K562 (cell line): ENCODE results near the gene UBXN6. TPM values are rescaled to one million over a fixed set of nuclear protein-coding genes. Genes with fewer than 3 reads are reported as not detected.

Experiments
- ATAC-seq: fragments of 200-7000 bp; cut with Tn5 transposase; 3 replicates; pipeline ENCODE4 v1.9.1; 2020; ENCODE audit warnings: moderate library complexity
- BruUV-seq: library from RNA; stranded (reverse); fragments of 400-500 nt; replicated peaks from 2 replicates; lab custom pipeline; 2021; lab: Mats Ljungman, UMichigan
- CTCF ChIA-PET: fragments of 300-600 bp; formaldehyde crosslinking; extraction: SDS; loops from one replicate; lab custom pipeline; 2021; ENCODE audit warnings: low intra/inter-chr PET ratio; lab: Yijun Ruan, JAX
- POLR2A ChIA-PET: fragments of 300-600, 350-650 bp; sonication (Branson Sonifier 250); formaldehyde crosslinking; extraction: SDS; loops from one replicate; lab custom pipeline; 2021; ENCODE audit warnings: antibody characterized with exemption, inconsistent platforms; lab: Yijun Ruan, JAX
- DNase-seq, 4 experiments: peaks; one replicate each; pipeline versions ENCODE4 v3.0.0 to v3.0.0-alpha.2; 2011 to 2018; ENCODE audit warnings: low spot score in 3 of 4, mixed read lengths in 3 of 4; ENCODE audit errors: extremely low read depth in 1 of 4
- FAIRE-seq: peaks from 2 replicates; lab custom pipeline; 2011; peaks lifted over from hg19 to GRCh38; lab: Jason Lieb, UNC
- H2AFZ ChIP-seq: 2 replicates; pipeline ENCODE4 v1.6.0; 2011; ENCODE audit warnings: low read depth, low read length, control low read depth, inconsistent platforms
- H3K27ac ChIP-seq: fragments of 200-600 bp; 3 replicates; pipeline ENCODE4 v1.8.0; 2011; ENCODE audit warnings: low read depth, mild to moderate bottlenecking, control low read depth, inconsistent platforms, low read length, moderate library complexity, mixed read lengths; ENCODE audit errors: extremely low read depth
- H3K27me3 ChIP-seq, 2 experiments: fragments of 300-600 bp in 1 of 2; 2 replicates in 1 of 2; 3 replicates in 1 of 2; pipeline versions ENCODE4 v1.6.0 to v1.8.0; 2011; ENCODE audit warnings: inconsistent platforms in 2 of 2, low read length in 2 of 2, mild to moderate bottlenecking in 1 of 2, mixed read lengths in 1 of 2, moderate library complexity in 1 of 2; ENCODE audit not compliant: control insufficient read depth in 2 of 2, insufficient read depth in 2 of 2
- H3K36me3 ChIP-seq: fragments of 300-600 bp; 3 replicates; pipeline ENCODE4 v1.8.0; 2011; ENCODE audit warnings: mild to moderate bottlenecking, low read length, inconsistent platforms; ENCODE audit not compliant: control insufficient read depth, insufficient read depth
- H3K4me1 ChIP-seq, 2 experiments: fragments of 200-600 bp in 1 of 2; replicated peaks in 1 of 2; 2 replicates in 1 of 2; 3 replicates in 1 of 2; pipeline versions ENCODE4 v1.5.1 to v1.8.0; 2011; ENCODE audit warnings: inconsistent platforms in 2 of 2, low read length in 2 of 2, mild to moderate bottlenecking in 1 of 2, mixed read lengths in 1 of 2, moderate library complexity in 1 of 2; ENCODE audit not compliant: control insufficient read depth in 2 of 2, insufficient read depth in 2 of 2
- H3K4me2 ChIP-seq: 2 replicates; pipeline ENCODE4 v1.6.1; 2011; ENCODE audit warnings: low read length, control low read depth, inconsistent platforms, mixed read lengths; ENCODE audit not compliant: insufficient read depth
- H3K4me3 ChIP-seq: fragments of 200-600 bp; sonication (generic), shearing (Covaris generic); 2 replicates; pipeline ENCODE4 v1.5.1; 2016; ENCODE audit warnings: control low read depth, inconsistent platforms
- H3K79me2 ChIP-seq: fragments of 200-600 bp; 3 replicates; pipeline ENCODE4 v1.8.0; 2011; ENCODE audit warnings: low read length, inconsistent platforms; ENCODE audit not compliant: control insufficient read depth, insufficient read depth
- H3K9ac ChIP-seq, 2 experiments: 2 replicates each; pipeline versions ENCODE4 v1.6.0 to v1.6.1; 2011; ENCODE audit warnings: low read depth in 2 of 2, low read length in 2 of 2, control low read depth in 1 of 2, inconsistent platforms in 1 of 2, mild to moderate bottlenecking in 1 of 2, mixed read lengths in 1 of 2; ENCODE audit not compliant: insufficient read depth in 1 of 2
- H3K9me1 ChIP-seq: one replicate; pipeline ENCODE4 v1.6.0; 2011; ENCODE audit warnings: inconsistent platforms, mild to moderate bottlenecking, low read length, moderate library complexity; ENCODE audit not compliant: control insufficient read depth, insufficient read depth
- H3K9me3 ChIP-seq: replicated peaks from 2 replicates; pipeline ENCODE4 v1.5.1; 2011; ENCODE audit warnings: low read depth, low read length, inconsistent platforms; ENCODE audit not compliant: control insufficient read depth, insufficient read depth
- H4K20me1 ChIP-seq: replicated peaks from 2 replicates; pipeline ENCODE4 v1.6.1; 2011; ENCODE audit warnings: low read length, inconsistent platforms, mixed read lengths; ENCODE audit not compliant: control insufficient read depth, insufficient read depth
- CREB3 ChIP-seq: fragments of 450-650 bp; conservative IDR thresholded peaks from 2 replicates; pipeline ENCODE4 v1.6.1; 2016; ENCODE audit warnings: missing genetic modification characterization, low read depth, mild to moderate bottlenecking, missing compliant biosample characterization, moderate library complexity
- DIDO1 ChIP-seq: fragments of 450-650 bp; IDR thresholded peaks from 2 replicates; pipeline ENCODE4 v1.6.1; 2016; ENCODE audit warnings: low read depth, missing biosample characterization, missing genetic modification characterization
- FOXP1 ChIP-seq: sonication (generic); formaldehyde crosslinking; IDR thresholded peaks from 2 replicates; pipeline ENCODE4 v1.8.0; 2022; ENCODE audit warnings: mild to moderate bottlenecking, missing genetic modification reagents
- ILK ChIP-seq: fragments of 450-650 bp; IDR thresholded peaks from 2 replicates; pipeline ENCODE4 v1.6.1; 2016; ENCODE audit warnings: missing genetic modification characterization, low read depth, mild to moderate bottlenecking, missing compliant biosample characterization, moderate library complexity, borderline replicate concordance
- KAT7 ChIP-seq: sonication (generic); formaldehyde crosslinking; IDR thresholded peaks from 2 replicates; pipeline ENCODE4 v1.8.0; 2022; ENCODE audit warnings: missing genetic modification reagents, mild to moderate bottlenecking, borderline replicate concordance
- NR2C1 ChIP-seq, 2 experiments: fragments of 450-650 bp; IDR thresholded peaks; 2 replicates each; pipeline ENCODE4 v1.6.1; 2017; ENCODE audit warnings: mild to moderate bottlenecking in 2 of 2, antibody characterized with exemption in 1 of 2, inconsistent platforms in 1 of 2, missing compliant biosample characterization in 1 of 2, missing genetic modification characterization in 1 of 2
- PCBP1 ChIP-seq: fragments of 200-400 bp; formaldehyde crosslinking; IDR thresholded peaks from 2 replicates; pipeline ENCODE4 v1.6.1; 2018; ENCODE audit warnings: mild to moderate bottlenecking, low read depth, low read length; ENCODE audit not compliant: poor library complexity, severe bottlenecking
- SMAD1 ChIP-seq: fragments of 150-350 bp; IDR thresholded peaks from 2 replicates; pipeline ENCODE4 v1.6.1; 2014; ENCODE audit warnings: low read length, low read depth; ENCODE audit not compliant: partially characterized antibody
- SOX6 ChIP-seq: fragments of 450-650 bp; IDR thresholded peaks from 2 replicates; pipeline ENCODE4 v1.6.1; 2014; ENCODE audit warnings: mild to moderate bottlenecking
- SRF ChIP-seq, 2 experiments: fragments of 250-450, 450-650 bp in 1 of 2; sonication (Bioruptor Pico) in 1 of 2; sonication (generic) in 1 of 2; formaldehyde crosslinking; IDR thresholded peaks; 2 replicates each; pipeline versions ENCODE4 v1.5.0 to v1.5.1; 2020 to 2022; ENCODE audit warnings: mild to moderate bottlenecking in 1 of 2, missing genetic modification reagents in 1 of 2
- ZFP36 ChIP-seq: fragments of 150-350 bp; IDR thresholded peaks from 2 replicates; pipeline ENCODE4 v1.6.1; 2018; ENCODE audit warnings: low read length, low read depth; ENCODE audit not compliant: partially characterized antibody
- ZNF121 ChIP-seq: sonication (generic); formaldehyde crosslinking; conservative IDR thresholded peaks from 2 replicates; pipeline ENCODE4 v1.8.0; 2022; ENCODE audit warnings: missing genetic modification reagents
- ZNF311 ChIP-seq: fragments of 250-450 bp; sonication (Bioruptor Pico); IDR thresholded peaks from 2 replicates; pipeline ENCODE4 v1.4.0; 2020; ENCODE audit warnings: mild to moderate bottlenecking, moderate library complexity
- ZNF639 ChIP-seq, 2 experiments: fragments of 200-800 bp in 1 of 2; sonication (Bioruptor generic) in 1 of 2; sonication (generic) in 1 of 2; formaldehyde crosslinking in 1 of 2; IDR thresholded peaks in 1 of 2; conservative IDR thresholded peaks in 1 of 2; 2 replicates each; pipeline versions ENCODE4 v1.5.0 to v1.6.1; 2016 to 2020; ENCODE audit warnings: missing compliant biosample characterization in 1 of 2, missing genetic modification characterization in 1 of 2, missing genetic modification reagents in 1 of 2
- WGBS: fragments of 100-300 bp; shearing (Covaris generic); methylation state at CpG from one replicate; pipeline ENCODE4 v1.1.6; 2016; ENCODE audit warnings: low coverage, mixed read lengths; ENCODE audit not compliant: insufficient coverage; ENCODE audit errors: missing lambda C conversion rate; 5-methylcytosine and 5-hydroxymethylcytosine counted together
- in situ Hi-C: fragments of 300-500 bp; cut with MboI; formaldehyde crosslinking; loops from 4 replicates; pipeline ENCODE4 v1.15.0; 2018; ENCODE audit warnings: inconsistent platforms, mixed read lengths
- intact Hi-C: fragments of 100-400 bp; cut with micrococcal nuclease; formaldehyde crosslinking; loops from 2 replicates; pipeline ENCODE4 v1.14.2; 2022
- polyA plus RNA-seq, 8 experiments: library from polyadenylated mRNA; depleted of rRNA in 4 of 8; stranded (reverse) in 5 of 8; unstranded in 3 of 8; fragments of >200 nt; fragmentation: Nextera tagmentation in 2 of 8; fragmentation: Illumina TruSeq in 1 of 8; extraction: Ambion mirVana in 2 of 8; extraction: Trizol in 1 of 8; gene quantifications; 2 replicates each; pipeline versions ENCODE4 v1.2.1 to v1.2.3, GENCODE V29; 2011 to 2014; ENCODE audit warnings: inconsistent platforms in 1 of 8, missing spikeins in 1 of 8
- total RNA-seq, 7 experiments: library from RNA; depleted of rRNA in 6 of 7; stranded (reverse); fragments of >200 nt in 6 of 7; fragmentation: Illumina TruSeq in 2 of 7; extraction: Trizol in 2 of 7; gene quantifications; 2 replicates each; pipeline versions ENCODE4 v1.2.1 to v1.2.3, GENCODE V29; 2011 to 2021; ENCODE audit warnings: low replicate concordance in 1 of 7
- TF ChIP-seq, protein P1 (sequence below): fragments of 250-450 bp; sonication (Bioruptor Pico); IDR thresholded peaks from 2 replicates; pipeline ENCODE4 v1.8.0; 2022; ENCODE audit warnings: moderate library complexity, mild to moderate bottlenecking, inconsistent platforms

The UBXN6 gene
- total and polyA plus RNA-seq, 9 of the 15 experiments (the other 6 are each of a cell fraction or from before 2014, with no cell fraction given) = 0.48 to 90.2 (median 29.5) TPM

- Histone ChIP-seq H2AFZ (peak within 1 kb of the TSS; percentile 79), H4K20me1 (peaks cover 32% of the 10 kb centered on the region), H3K9ac (peak within 1 kb of the TSS; percentile 94 to 97), H3K4me2 (peak within 1 kb of the TSS; percentile 98), H3K4me1 (peaks cover 22 to 23% of the 10 kb centered on the region in 2 experiments; a peak in 4 of 5 replicates), H3K27me3 (no peaks in the 10 kb centered on the region), H3K9me1 (peaks cover 5% of the 10 kb centered on the region), H3K27ac (peak within 1 kb of the TSS; percentile 94), H3K4me3 (peak within 1 kb of the TSS; percentile 99), H3K9me3 (no peaks in the 10 kb centered on the region), H3K79me2 (peaks cover 87% of the 10 kb centered on the region), H3K36me3 (peaks cover 46% of the 10 kb centered on the region)
- FAIRE-seq (peak; percentile 87), ATAC-seq (peak; percentile 54), DNase-seq (peak; percentile 80 to 95 (median 86))
- intact Hi-C loops (loop anchor here (1.0 to 5.0 kb wide), 3 partner anchors 25 to 237 kb away; partner anchors contain the start of gene TNFAIP8L1), in situ Hi-C loops (no loop called here)
- no TSS peak for BruUV-seq
- ChIA-PET POLR2A (interaction anchor here (0.6 to 1.0 kb wide), 4 partner anchors 25 to 1257 kb away, joined by 3 to 7 read pairs (median 4); no protein-coding TSS in a partner anchor), CTCF (interaction anchor here (0.7 to 3.9 kb wide), 4 partner anchors 25 to 158 kb away, joined by 3 to 49 read pairs (median 4); no protein-coding TSS in a partner anchor)
- WGBS = under 1% methylated on average over 28 of the region's 90 CpGs
- TF ChIP-seq, protein P1, sequence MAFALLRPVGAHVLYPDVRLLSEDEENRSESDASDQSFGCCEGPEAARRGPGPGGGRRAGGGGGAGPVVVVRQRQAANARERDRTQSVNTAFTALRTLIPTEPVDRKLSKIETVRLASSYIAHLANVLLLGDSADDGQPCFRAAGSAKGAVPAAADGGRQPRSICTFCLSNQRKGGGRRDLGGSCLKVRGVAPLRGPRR (CRISPR knock-in tag) = no peak
- TF ChIP-seq SOX6 (peak; percentile 55; the same call in 1 of the 2 replicates), SMAD1 (no peak), FOXP1 (peak; percentile 58; the same call in 1 of the 2 replicates), DIDO1 (tag) (peak; percentile 24; the same call in 1 of the 2 replicates), NR2C1 (IDR thresholded peaks at IDR 0.05) (peak; percentile 56; the same call in 1 of the 2 replicates), NR2C1 (tag; IDR thresholded peaks at IDR 0.05) (0 out of 2 replicates have a peak, but pooled peaks have one; percentile 34), ZFP36 (no peak), PCBP1 (no peak), ZNF121 (CRISPR knock-in tag) (no peak), ZNF311 (CRISPR knock-in tag) (no peak), SRF (CRISPR knock-in tag; IDR thresholded peaks at IDR 0.05) (peak in 1 of 2 experiments; percentile 88; a peak in 2 of 4 replicates), KAT7 (CRISPR knock-in tag) (peak; percentile 22; the same call in 1 of the 2 replicates), ZNF639 (CRISPR knock-in tag; conservative IDR thresholded peaks at IDR 0.05 in 1 of 2, IDR thresholded peaks at IDR 0.05 in 1 of 2) (peak in 1 of 2 experiments; percentile 99; a peak in 2 of 4 replicates), ILK (tag) (no peak), CREB3 (tag) (no peak)
Observed at GRCh38 chr19:4400135-4400936, 57.3 kb downstream of the UBXN6 start, which contains the start of gene SH3GL1. TSS of gene SH3GL1 (minus strand) at chr19:4400547. CDS start at chr19:4400368, 179 bp downstream.
